Loucy (cell line): ENCODE data around the gene MYH10.

ENCODE experiments used
- CTCF ChIP-seq: fragments of 200-600 bp; sonication (generic); conservative IDR thresholded peaks from 2 replicates; pipeline ENCODE4 v1.5.1; 2014; ENCODE audit warnings: mild to moderate bottlenecking, antibody characterized with exemption, low read length
- EZH2phosphoT487 ChIP-seq: fragments of 200-600 bp; IDR thresholded peaks from 2 replicates; pipeline ENCODE4 v1.6.1; 2018; ENCODE audit warnings: antibody characterized with exemption, mild to moderate bottlenecking, moderate library complexity, borderline replicate concordance

DNA sequence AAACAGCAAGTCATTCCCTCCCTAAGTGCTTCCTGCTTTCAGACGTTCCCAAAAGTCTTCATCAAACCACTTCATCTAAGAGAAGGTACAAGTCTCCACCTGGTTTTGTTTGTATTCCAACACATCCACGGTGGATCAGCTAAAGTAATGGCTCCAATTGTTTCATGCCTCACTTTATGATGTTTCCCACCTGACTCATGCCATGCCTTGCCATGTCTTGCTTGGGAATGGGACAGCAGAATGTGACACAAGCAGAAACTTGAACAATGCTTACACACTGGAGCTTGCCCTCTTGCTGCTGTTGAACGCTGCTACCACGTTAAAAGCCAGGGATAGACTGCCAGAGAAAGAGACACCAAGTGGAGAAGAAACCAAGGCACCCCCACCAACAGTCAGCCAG is 43.8 kb downstream of the MYH10 start:
- TF ChIP-seq EZH2phosphoT487 (no peak), CTCF (no peak)
